ENCODE results near the gene RHNO1.

RHNO1 gene

GRCh38 chr12:2884810-2885209 lies 7.8 kb downstream of the RHNO1 start:
- H2AFZ ChIP-seq (ENCODE audit: low read length): no peak overlapping the region
- no peak for TF ChIP-seq CTCF (conservative IDR thresholded peaks at IDR 0.05; ENCODE audit: low read length)
- no peak for TF ChIP-seq EZH2phosphoT487 (IDR thresholded peaks at IDR 0.05; ENCODE audit: borderline replicate concordance)
- H3K4me2 ChIP-seq (ENCODE audit: low read depth, low read length, poor library complexity, severe bottlenecking): no peak overlapping the region
- peaks cover 32% of the 10 kb centered on the region for H3K79me2 ChIP-seq (ENCODE audit: insufficient read depth, low read length)
- H3K9me2 ChIP-seq (replicated peaks; ENCODE audit: low read depth, low read length): no peaks in the 10 kb centered on the region
- no peaks in the 10 kb centered on the region for H3K27me3 ChIP-seq (ENCODE audit: insufficient read depth, low read length, poor library complexity, severe bottlenecking)
- peaks cover 2% of the 10 kb centered on the region for H3K4me1 ChIP-seq (ENCODE audit: insufficient read depth, low read length, poor library complexity, severe bottlenecking)
- H3K36me3 ChIP-seq (ENCODE audit: insufficient read depth, low read length): peaks cover 9% of the 10 kb centered on the region; the same call in 1 of the 2 replicates
- 0 out of 2 replicates have a peak, but pooled peaks cover 2% of the 10 kb centered on the region for H3F3A ChIP-seq (ENCODE audit: low read depth)
- H3K9me3 ChIP-seq (ENCODE audit: insufficient read depth, low read depth, low read length): no peaks in the 10 kb centered on the region
- peaks cover 2% of the 10 kb centered on the region for H4K20me1 ChIP-seq (ENCODE audit: insufficient read depth, low read length, poor library complexity, severe bottlenecking)
- no peak overlapping the region for H3K9ac ChIP-seq (ENCODE audit: low read depth, low read length, poor library complexity, severe bottlenecking)
- H3K4me3 ChIP-seq (ENCODE audit: low read length, poor library complexity, severe bottlenecking): no peak overlapping the region

GRCh38 chr12:2886768-2887450 lies 9.9 kb downstream of the RHNO1 start:
- H3K36me3 ChIP-seq (ENCODE audit: insufficient read depth, low read length): peaks cover 9% of the 10 kb centered on the region; the same call in 1 of the 2 replicates
- 0 out of 2 replicates have a peak, but pooled peaks cover 2% of the 10 kb centered on the region for H3F3A ChIP-seq (ENCODE audit: low read depth)
- no peak for TF ChIP-seq CTCF (conservative IDR thresholded peaks at IDR 0.05; ENCODE audit: low read length)
- no peak for TF ChIP-seq EZH2phosphoT487 (IDR thresholded peaks at IDR 0.05; ENCODE audit: borderline replicate concordance)
- H3K9ac ChIP-seq (ENCODE audit: low read depth, low read length, poor library complexity, severe bottlenecking): no peak overlapping the region
- peaks cover 19% of the 10 kb centered on the region for H3K79me2 ChIP-seq (ENCODE audit: insufficient read depth, low read length)
- H3K4me3 ChIP-seq (ENCODE audit: low read length, poor library complexity, severe bottlenecking): no peak overlapping the region
- H3K4me1 ChIP-seq (ENCODE audit: insufficient read depth, low read length, poor library complexity, severe bottlenecking): peaks cover 4% of the 10 kb centered on the region
- no peaks in the 10 kb centered on the region for H3K27me3 ChIP-seq (ENCODE audit: insufficient read depth, low read length, poor library complexity, severe bottlenecking)
- no peak overlapping the region for H2AFZ ChIP-seq (ENCODE audit: low read length)
- no peaks in the 10 kb centered on the region for H4K20me1 ChIP-seq (ENCODE audit: insufficient read depth, low read length, poor library complexity, severe bottlenecking)
- H3K9me3 ChIP-seq (ENCODE audit: insufficient read depth, low read depth, low read length): no peaks in the 10 kb centered on the region
- no peak overlapping the region for H3K4me2 ChIP-seq (ENCODE audit: low read depth, low read length, poor library complexity, severe bottlenecking)
- H3K9me2 ChIP-seq (replicated peaks; ENCODE audit: low read depth, low read length): no peaks in the 10 kb centered on the region

GRCh38 chr12:2890001-2890387 lies 13.0 kb downstream of the RHNO1 start:
- Histone ChIP-seq H3K9ac (ENCODE audit: low read depth, low read length, poor library complexity, severe bottlenecking) (peak overlapping the region; percentile 81), H3F3A (ENCODE audit: low read depth) (0 out of 2 replicates have a peak, but pooled peaks cover 2% of the 10 kb centered on the region), H3K36me3 (ENCODE audit: insufficient read depth, low read length) (peaks cover 9% of the 10 kb centered on the region; the same call in 1 of the 2 replicates), H3K79me2 (ENCODE audit: insufficient read depth, low read length) (peaks cover 11% of the 10 kb centered on the region), H3K9me2 (replicated peaks; ENCODE audit: low read depth, low read length) (no peaks in the 10 kb centered on the region), H2AFZ (ENCODE audit: low read length) (peak overlapping the region; percentile 97), H3K27me3 (ENCODE audit: insufficient read depth, low read length, poor library complexity, severe bottlenecking) (no peaks in the 10 kb centered on the region), H4K20me1 (ENCODE audit: insufficient read depth, low read length, poor library complexity, severe bottlenecking) (no peaks in the 10 kb centered on the region), H3K4me2 (ENCODE audit: low read depth, low read length, poor library complexity, severe bottlenecking) (peak overlapping the region; percentile 88), H3K9me3 (ENCODE audit: insufficient read depth, low read depth, low read length) (no peaks in the 10 kb centered on the region), H3K4me3 (ENCODE audit: low read length, poor library complexity, severe bottlenecking) (peak overlapping the region; percentile 89), H3K4me1 (ENCODE audit: insufficient read depth, low read length, poor library complexity, severe bottlenecking) (peaks cover 7% of the 10 kb centered on the region)
- TF ChIP-seq CTCF (conservative IDR thresholded peaks at IDR 0.05; ENCODE audit: low read length) (no peak), EZH2phosphoT487 (IDR thresholded peaks at IDR 0.05; ENCODE audit: borderline replicate concordance) (no peak)

Measured in Loucy (cell line).